ENCODE data around the gene SPI1. TPM values are rescaled to one million over a fixed set of nuclear protein-coding genes. Genes with fewer than 3 reads are reported as not detected.

SPI1 gene
- polyA plus RNA-seq, 1 donor (not counting 4 experiments of a cell fraction or from before 2014, with no cell fraction given) = not detected

DNA sequence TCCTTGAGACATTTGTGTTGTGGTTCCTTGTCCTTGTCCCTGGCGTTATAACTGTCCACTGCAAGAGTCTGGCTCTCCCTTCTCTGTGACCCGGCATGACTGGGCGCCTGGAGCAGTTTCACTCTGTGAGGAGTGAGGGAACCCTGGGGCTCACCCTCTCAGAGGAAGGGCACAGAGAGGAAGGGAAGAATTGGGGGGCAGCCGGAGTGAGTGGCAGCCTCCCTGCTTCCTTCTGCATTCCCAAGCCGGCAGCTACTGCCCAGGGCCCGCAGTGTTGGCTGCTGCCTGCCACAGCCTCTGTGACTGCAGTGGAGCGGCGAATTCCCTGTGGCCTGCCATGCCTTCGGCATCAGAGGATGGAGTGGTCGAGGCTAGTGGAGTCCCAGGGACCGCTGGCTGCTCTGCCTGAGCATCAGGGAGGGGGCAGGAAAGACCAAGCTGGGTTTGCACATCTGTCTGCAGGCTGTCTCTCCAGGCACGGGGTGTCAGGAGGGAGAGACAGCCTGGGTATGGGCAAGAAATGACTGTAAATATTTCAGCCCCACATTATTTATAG lies 48.8 kb downstream of the SPI1 start:
- Histone ChIP-seq H4K20me1 (ENCODE audit: control insufficient read depth, extremely low read depth, insufficient read depth, low read length) (peaks cover 3% of the 10 kb centered on the region), H3K27ac (ENCODE audit: control insufficient read depth, insufficient read depth, low read length) (no peak overlapping the region), H3K36me3 (ENCODE audit: control insufficient read depth in 2 of 2, extremely low read depth in 1 of 2, insufficient read depth in 2 of 2, low read length in 2 of 2) (peaks cover 15 to 22% of the 10 kb centered on the region in 2 experiments), H3K27me3 (ENCODE audit: control insufficient read depth, extremely low read depth, insufficient read depth, low read length) (no peaks in the 10 kb centered on the region), H3K4me3 (ENCODE audit: control insufficient read depth in 2 of 3, extremely low read depth in 1 of 3, insufficient read depth in 2 of 3, low read depth in 1 of 3, low read length in 3 of 3) (no peak overlapping the region), H3K4me1 (ENCODE audit: control insufficient read depth, extremely low read depth, insufficient read depth, low read length) (no peaks in the 10 kb centered on the region), H2AFZ (ENCODE audit: control insufficient read depth, low read length) (no peak overlapping the region), H3K79me2 (ENCODE audit: control insufficient read depth, insufficient read depth, low read length) (no peaks in the 10 kb centered on the region), H3K9me1 (ENCODE audit: control insufficient read depth, extremely low read depth, insufficient read depth, low read length) (no peaks in the 10 kb centered on the region), H3K9me3 (ENCODE audit: control insufficient read depth, low read depth, low read length) (no peaks in the 10 kb centered on the region), H3K9ac (ENCODE audit: control insufficient read depth, extremely low read depth, insufficient read depth, low read length) (no peak overlapping the region), H3K4me2 (ENCODE audit: control insufficient read depth, extremely low read depth, insufficient read depth, low read depth, low read length) (no peak overlapping the region)
- dilution Hi-C loops (cut with MboI; ENCODE audit: extremely low pct_ligation_motif_present, low sequenced_read_pairs) = no loop called here
- no peak for TF ChIP-seq EZH2 (IDR thresholded peaks at IDR 0.05; ENCODE audit: low read length)
- TF ChIP-seq, protein P1, sequence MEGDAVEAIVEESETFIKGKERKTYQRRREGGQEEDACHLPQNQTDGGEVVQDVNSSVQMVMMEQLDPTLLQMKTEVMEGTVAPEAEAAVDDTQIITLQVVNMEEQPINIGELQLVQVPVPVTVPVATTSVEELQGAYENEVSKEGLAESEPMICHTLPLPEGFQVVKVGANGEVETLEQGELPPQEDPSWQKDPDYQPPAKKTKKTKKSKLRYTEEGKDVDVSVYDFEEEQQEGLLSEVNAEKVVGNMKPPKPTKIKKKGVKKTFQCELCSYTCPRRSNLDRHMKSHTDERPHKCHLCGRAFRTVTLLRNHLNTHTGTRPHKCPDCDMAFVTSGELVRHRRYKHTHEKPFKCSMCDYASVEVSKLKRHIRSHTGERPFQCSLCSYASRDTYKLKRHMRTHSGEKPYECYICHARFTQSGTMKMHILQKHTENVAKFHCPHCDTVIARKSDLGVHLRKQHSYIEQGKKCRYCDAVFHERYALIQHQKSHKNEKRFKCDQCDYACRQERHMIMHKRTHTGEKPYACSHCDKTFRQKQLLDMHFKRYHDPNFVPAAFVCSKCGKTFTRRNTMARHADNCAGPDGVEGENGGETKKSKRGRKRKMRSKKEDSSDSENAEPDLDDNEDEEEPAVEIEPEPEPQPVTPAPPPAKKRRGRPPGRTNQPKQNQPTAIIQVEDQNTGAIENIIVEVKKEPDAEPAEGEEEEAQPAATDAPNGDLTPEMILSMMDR (optimal IDR thresholded peaks at IDR 0.05 in 1 of 3, IDR thresholded peaks at IDR 0.05 in 1 of 3, conservative IDR thresholded peaks at IDR 0.05 in 1 of 3; ENCODE audit: extremely low read depth in 1 of 3, insufficient read depth in 2 of 3, low read length in 3 of 3) = no peak
- DNase-seq (ENCODE audit: low read depth, low spot score) (no peak), FAIRE-seq (no peak)

- dilution Hi-C loops (cut with MboI; ENCODE audit: extremely low pct_ligation_motif_present, low sequenced_read_pairs) = no loop called here
- no peak for FAIRE-seq
- Histone ChIP-seq H3K9me3 (ENCODE audit: control insufficient read depth, low read depth, low read length) (no peaks in the 10 kb centered on the region), H3K27me3 (ENCODE audit: control insufficient read depth, extremely low read depth, insufficient read depth, low read length) (no peaks in the 10 kb centered on the region), H3K9me1 (ENCODE audit: control insufficient read depth, extremely low read depth, insufficient read depth, low read length) (no peaks in the 10 kb centered on the region), H3K36me3 (ENCODE audit: control insufficient read depth in 2 of 2, extremely low read depth in 1 of 2, insufficient read depth in 2 of 2, low read length in 2 of 2) (peaks cover 16 to 25% of the 10 kb centered on the region in 2 experiments), H3K4me3 (ENCODE audit: control insufficient read depth in 2 of 3, extremely low read depth in 1 of 3, insufficient read depth in 2 of 3, low read depth in 1 of 3, low read length in 3 of 3) (no peak overlapping the region), H3K9ac (ENCODE audit: control insufficient read depth, extremely low read depth, insufficient read depth, low read length) (no peak overlapping the region), H4K20me1 (ENCODE audit: control insufficient read depth, extremely low read depth, insufficient read depth, low read length) (peaks cover 3% of the 10 kb centered on the region), H3K27ac (ENCODE audit: control insufficient read depth, insufficient read depth, low read length) (no peak overlapping the region), H3K79me2 (ENCODE audit: control insufficient read depth, insufficient read depth, low read length) (no peaks in the 10 kb centered on the region), H2AFZ (ENCODE audit: control insufficient read depth, low read length) (no peak overlapping the region), H3K4me1 (ENCODE audit: control insufficient read depth, extremely low read depth, insufficient read depth, low read length) (no peaks in the 10 kb centered on the region), H3K4me2 (ENCODE audit: control insufficient read depth, extremely low read depth, insufficient read depth, low read depth, low read length) (no peak overlapping the region)
- DNase-seq (ENCODE audit: low read depth, low spot score) = no peak
- TF ChIP-seq, protein P1 (optimal IDR thresholded peaks at IDR 0.05 in 1 of 3, IDR thresholded peaks at IDR 0.05 in 1 of 3, conservative IDR thresholded peaks at IDR 0.05 in 1 of 3; ENCODE audit: extremely low read depth in 1 of 3, insufficient read depth in 2 of 3, low read length in 3 of 3) = no peak
- TF ChIP-seq EZH2 (IDR thresholded peaks at IDR 0.05; ENCODE audit: low read length) = no peak
Measured at GRCh38 chr11:47328449-47329390, 49.6 kb downstream of the SPI1 start.

Data from keratinocyte (primary cell).